HG03571 (cell line): ENCODE data around the gene TESPA1.
"Not testable (repeated sequence)": the region's sequence is repeated elsewhere in the genome, so short reads cannot be mapped to it uniquely, and the experiment has no call there.

Experiments
- ATAC-seq: cut with Tn5 transposase; IDR thresholded peaks from one replicate; pipeline ENCODE4 v1.9.1; 2021; ENCODE audit not compliant: unreplicated experiment

The TESPA1 gene

DNA sequence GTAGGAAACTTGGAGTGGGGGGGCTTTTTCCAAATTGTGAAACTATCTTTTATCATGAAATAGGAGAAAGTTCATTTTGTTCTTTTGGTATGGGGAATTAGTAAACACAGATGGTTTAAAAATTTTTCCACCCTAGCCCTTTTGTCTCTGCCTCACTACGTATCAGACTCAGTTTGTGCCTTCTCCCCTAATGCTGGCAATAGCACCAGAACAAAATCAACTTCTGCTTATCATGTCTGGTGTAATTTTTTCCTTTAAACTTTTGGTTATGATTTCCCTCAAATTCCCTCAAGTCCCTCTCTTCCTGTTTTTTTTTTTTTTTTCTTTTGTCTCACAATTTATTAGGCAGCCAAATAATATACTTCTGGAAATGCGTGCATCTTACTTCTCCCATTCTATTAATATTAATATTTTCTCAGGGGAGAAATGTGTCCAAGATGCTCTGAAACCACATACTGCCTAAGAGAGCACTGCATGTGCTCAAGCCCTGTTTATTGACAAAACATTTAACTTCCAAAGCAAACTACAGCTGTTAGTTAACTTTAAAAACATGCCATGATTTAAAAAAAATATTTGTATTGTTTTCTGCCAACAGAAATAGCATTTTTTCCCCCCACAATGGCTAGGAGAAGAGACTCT, 35.4 kb downstream of the TESPA1 start:
- ATAC-seq: no peak

DNA sequence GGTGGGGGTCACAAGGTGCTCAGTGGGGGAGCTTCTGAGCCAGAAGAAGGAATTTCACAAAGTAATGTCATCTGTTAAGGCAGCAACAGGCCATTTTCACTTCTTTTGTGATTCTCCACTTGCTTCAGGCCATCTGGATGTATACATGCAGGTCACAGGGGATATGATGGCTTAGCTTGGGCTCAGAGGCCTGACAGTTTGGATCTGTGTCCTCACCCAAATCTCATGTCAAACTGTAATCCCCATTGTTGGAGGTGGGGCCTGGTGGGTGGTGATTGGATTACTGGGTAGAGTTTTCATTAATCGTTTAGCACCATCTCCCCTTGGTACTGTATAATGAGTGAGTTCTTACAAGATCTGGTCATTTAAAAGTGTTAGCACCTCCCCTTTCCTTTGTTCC, 36.4 kb downstream of the TESPA1 start:
- no peak for ATAC-seq

DNA sequence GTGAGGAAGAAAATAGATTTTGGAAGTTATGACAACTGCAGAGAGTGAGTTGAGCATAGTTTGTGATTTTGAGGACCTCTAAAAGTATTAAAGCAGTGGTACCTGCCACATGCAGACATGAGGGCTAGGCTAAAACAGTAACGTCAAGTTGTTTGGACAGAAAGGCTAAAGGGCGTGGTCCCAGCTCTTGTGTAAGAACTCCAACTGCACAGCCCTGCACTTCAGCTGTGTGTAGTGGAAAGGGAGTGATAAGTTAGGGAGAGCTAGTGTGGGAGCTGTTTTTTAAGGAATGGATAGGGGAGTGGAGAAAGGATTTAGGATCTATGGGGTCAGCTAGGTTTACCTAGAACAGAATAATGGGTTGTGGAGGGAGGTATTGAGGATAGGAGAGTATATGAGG, 39.5 kb downstream of the TESPA1 start:
- no peak for ATAC-seq

DNA sequence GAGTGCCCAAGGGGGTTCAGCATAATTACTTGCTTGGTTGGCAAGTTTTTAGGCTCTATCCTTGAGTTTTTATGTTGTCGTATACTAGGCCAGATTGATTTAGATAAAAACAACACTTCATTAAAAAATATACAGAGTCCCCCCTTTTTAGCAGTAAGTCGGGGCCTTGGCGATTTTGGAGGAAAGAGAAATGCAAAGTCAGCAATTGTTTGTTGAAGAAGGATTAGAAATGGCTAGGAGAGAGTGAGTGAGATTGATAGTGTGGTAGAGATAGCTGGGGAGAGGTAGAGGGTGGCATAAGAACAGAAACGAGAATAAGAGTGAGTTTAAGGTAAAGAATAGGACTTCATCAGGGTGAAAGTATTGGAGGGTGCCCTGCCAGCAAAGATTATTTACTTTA, 41.3 kb downstream of the TESPA1 start:
- ATAC-seq: not testable (repeated sequence)

DNA sequence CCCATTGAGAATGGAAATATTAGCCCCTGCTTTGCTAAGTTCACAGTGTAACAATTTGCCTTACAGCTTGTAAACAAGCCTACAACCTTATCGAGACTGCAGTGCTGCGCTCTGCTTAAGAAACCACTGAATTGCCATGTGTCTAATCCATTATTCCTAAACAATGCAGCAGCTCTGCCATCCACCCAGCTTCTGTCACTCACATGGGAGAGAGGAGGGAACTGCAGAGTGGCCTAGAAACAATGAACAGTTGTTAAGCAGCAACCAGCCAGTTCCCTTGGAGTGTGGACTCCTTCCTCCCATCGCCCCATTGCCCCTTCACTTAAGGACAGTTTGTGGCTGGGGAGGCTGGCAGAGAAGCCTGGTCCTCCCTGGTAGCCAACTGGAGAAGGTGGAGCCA, 42.9 kb downstream of the TESPA1 start:
- ATAC-seq: no peak

DNA sequence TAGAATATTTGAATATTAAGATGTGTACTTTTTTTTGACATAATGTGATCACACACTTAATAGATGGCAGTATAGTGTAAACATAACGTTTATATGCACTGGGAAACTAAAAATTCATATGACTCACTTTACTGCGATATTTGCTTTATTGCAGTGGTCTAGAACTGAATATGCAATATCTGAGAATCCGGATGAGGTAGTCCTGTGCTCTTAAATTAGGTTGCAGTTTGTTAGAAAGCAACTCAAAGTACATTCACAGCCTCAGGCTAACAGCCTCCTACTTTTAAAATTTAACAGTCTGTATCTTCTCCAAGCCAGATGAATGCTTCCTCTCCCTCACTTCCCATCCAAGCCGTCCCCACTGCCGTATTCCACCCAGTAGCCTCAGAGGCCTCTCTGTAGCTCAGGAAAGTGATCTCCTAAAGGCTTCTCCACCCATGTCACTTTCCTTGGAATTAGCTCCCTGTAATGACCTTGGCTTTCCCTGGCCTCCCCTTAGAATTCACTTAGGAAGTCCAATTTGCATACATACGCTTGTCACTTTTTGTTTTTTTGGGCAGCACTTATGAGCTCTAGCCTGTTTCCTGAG, 43.7 kb downstream of the TESPA1 start:
- no peak for ATAC-seq

DNA sequence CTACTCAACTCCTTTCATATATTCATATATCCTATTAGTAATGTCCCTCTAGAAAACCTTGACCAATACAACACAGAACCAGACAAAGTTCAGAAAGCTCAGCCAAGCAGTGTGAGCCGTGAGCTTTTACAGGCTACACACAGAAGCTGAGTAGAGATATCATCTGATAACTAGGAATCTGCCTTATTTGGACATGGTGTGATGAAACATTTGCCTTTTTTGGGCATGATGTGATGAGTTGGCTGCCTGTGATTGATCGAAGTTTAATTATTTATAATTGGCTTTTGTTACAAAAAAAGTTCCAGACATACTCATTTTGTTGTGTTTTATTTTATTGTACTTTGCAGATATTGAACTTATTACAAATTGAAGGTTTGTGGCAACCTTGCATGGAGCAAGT, 46.6 kb downstream of the TESPA1 start:
- no peak for ATAC-seq

DNA sequence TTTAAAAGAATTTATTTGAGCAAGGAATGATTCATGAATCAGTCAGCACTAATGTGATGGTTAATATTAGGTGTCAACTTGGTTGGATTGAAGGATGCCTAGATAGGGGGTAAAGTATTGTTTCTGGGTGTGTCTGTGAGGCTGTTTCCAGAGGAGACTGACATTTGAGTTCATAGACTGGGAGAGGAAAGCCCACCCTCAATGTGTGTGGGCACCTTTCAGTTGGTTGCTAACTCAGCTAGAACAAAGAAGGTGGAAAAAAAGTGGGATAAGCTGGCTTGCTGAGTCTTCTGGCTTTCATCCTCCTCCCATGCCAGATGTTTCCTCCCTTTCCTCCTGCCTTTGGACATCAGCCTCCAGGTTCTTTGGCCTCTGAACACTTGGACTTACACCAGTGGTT, 47.2 kb downstream of the TESPA1 start:
- ATAC-seq: no peak

DNA sequence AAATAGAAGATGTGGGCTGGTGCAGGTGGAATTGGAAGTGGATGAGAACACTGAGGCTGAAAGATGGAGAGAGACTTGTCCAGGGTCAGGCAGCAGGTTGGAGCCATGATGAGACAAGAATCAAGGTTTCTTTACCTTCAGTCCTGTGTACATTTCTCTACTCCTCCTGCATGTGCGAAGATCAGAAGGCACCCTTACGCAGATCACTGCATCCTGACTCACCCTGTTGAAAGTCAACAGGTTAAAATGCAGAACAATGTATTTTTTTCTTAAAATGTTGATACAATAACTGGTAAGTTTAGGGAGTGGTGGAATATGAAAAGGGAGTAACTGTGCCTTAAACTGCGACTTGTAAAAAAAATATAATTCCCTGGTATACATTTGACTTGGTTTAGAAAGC, 47.8 kb downstream of the TESPA1 start:
- ATAC-seq: no peak

DNA sequence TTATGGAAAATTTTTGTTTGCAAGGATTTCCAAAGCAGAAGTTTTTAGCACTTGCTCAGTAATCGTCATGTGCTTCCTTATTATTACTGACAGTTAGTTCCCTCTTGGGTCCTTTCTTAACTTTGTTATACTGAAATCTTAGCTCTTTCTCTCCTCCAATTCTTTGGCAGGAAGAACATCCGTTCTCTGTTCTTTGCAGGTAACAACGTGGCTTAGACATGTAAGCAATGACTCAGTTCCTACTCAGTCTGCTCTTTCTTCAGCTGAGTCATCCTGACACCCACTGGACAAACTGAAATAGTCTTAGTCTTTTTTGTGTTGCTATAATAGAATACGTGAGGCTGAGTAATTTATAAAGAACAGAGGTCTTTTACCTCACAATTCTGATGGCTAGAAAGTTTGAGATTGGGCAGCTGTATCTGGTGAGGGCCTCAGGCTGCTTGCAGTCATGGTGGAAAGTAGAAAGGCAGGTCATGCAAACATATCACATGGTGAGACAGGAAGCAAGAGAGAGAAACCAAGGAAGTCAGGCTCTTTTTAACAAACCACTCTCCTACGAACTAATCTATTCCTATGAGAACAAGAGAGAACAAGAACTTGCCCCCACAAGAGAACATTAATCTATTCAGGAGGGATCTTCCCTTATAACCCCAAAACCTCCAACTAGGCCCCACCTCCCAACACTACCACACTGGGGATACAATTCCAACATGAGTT, 49.2 kb downstream of the TESPA1 start:
- ATAC-seq: peak; percentile 96

DNA sequence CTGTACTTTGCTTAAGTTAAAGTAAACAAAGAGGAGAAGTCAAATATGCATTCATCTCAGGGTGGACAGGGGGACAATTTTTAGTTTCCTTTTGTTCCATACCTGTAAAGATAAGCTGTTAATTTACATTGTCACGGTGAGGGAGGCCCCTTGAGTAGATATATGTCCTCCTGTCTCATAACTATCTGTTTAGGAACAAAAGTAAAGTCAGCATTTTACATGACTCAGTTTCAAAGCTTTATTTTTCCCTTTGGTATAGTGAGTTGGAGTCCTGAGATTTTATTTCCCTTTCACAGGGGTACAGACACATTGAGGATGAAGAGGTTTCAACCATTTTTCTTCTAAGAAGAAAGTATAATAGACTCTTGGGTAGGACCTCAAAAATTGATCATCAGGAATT, 50.1 kb downstream of the TESPA1 start:
- ATAC-seq: no peak

DNA sequence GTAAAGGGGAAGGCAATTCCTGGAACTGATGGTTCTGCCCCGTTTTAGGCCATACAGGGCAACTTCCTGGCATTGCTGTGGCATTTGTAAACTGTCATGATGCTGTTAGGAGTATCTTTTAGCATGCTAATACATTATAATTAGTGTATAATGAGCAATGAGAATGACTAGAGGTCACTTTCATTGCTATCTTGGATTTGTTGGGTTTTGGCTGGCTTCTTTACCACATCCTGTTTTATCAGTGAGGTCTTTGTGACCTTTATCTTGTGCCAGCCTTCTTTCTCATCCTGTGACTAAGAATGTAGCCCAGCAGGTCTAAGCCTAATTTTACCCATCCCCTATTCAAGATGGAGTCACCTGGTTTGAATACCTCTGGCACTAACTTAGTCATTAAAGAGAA, 51.2 kb downstream of the TESPA1 start:
- ATAC-seq: no peak

DNA sequence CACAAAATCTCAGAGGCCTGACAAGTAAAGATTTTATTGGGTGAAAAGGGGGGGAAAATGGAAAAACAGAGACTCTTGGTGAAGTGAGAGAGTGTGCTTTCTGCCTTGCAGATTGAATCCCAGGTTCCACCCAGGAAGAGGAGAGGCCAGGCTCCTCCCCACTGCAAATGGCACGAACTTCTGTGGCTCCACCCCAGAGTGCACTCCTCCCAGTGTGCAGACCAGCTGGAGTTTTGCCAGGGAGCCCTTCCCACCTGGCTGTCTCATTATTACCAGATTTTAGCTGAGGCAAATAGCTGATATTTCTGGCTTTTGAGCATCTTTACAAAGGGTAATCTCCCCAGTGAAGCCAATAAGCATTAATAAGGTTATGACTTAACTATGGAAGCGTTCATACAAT, 51.9 kb downstream of the TESPA1 start:
- no peak for ATAC-seq

DNA sequence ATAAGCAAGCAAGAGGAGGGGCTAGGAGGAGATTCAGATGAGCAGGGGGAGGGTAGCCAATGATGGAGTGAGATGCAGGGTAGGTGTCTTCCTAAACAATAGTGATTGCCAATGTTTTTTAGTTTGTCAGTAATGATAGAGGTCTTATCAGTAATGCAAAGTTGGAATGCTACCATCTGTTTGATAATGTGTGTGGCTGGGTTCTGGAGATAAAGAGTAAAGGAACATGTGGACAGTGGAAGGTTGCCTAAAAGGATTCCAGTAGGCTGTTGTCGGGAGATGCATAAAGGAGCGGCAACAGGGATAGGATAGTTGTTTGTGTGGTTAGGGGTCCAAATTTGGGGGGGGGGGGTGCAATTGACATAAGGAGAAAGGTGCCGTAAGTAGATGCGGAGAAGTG, 52.5 kb downstream of the TESPA1 start:
- ATAC-seq: no peak

DNA sequence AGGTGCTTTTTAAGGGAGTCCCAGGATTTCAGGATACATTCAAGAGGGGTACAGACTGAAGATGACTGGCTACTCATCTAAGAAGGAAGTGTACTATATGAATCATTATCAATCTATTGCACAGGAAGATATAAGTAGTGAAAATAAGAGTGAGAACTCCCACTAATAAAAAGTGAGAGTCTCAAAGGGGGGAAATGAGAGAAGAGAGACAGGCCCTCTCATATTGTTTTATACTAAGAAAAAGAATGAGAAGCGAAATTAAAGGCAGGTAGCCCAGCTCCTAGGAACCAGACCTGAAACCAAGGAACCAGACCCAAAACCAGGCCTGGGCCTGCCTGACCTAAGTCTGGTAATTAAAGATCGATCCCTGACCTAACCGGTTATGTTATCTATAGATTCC, 54.6 kb downstream of the TESPA1 start:
- ATAC-seq: no peak

DNA sequence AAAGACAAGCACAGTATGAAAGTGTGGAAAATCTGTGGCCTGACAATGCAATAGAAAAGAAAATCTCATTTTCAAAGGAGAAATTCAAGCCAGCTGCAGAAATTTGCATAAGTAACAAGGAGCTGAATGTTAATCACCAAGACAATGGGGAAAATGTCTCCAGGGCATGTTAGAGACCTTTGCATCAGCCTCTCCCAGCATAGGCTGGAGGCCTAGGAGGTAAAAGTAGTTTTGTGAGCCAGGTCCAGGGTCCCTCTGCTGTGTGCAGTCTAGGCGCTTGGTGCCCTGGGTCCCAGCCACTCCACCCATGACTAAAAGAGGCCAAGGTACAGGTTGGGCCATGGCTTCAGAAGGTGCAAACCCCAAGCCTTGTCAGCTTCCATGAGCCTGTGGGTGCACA, 58.3 kb downstream of the TESPA1 start:
- ATAC-seq: no peak

DNA sequence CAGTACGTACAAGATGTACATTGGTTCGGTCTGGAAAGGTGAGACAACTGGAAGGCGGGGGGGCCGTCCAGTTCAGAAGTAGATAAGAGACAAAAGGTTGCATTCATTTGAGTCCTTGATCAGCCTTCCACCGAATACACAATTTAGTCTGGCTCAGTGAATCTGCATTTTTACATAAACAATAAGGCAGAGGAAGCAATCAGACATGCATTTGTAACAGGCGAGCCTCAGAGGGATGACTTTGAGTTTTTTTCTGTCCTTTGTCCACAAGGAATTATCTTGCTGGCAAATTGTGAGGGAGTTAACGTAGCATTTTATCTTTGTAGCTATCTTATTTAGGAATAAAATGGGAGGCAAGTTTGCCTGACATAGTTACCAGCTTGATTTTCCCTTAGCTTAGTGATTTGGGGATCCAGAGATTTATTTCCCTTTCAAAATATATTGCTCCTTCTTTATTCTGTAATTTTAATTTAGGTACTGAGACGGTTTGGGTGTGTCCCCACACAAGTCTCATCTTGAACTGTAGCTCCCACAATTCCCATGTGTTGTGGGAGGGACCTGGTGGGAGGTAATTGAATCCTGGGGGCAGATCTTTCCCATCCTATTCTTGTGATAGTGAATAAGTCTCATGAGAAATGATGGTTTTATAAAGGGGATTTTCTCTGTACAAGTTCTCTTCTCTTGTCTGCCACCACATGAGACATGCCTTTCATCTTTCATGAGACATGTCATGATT, 59.4 kb downstream of the TESPA1 start:
- no peak for ATAC-seq

DNA sequence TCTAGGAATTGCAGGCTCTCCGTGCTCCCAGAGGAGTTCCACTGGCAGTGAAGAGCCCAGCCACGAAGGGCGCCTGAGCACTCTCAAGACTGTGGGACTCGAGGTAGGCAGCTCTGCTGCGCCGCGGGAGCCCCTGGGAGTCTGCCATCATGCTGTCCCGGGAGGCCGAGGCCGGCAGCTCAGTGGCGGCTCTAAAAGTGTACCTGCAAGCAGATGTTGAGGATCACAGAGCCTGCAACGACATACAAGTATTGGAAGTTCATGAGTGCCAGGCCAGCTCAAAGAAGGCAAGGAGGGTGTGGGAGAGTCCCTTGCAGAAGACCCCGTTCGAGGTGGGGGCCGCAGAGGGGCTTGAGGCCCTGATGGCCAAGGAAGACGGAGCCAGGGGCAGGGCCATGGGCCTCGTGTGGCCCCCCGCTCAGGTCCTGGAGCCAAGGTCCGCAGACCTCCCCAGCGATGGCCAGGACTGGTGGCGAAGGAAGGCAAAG, 67.5 kb downstream of the TESPA1 start:
- ATAC-seq: no peak
